Osteocyte (in vitro differentiated cells): Measurements from ENCODE around the gene GALNS. TPM values are rescaled to one million over a fixed set of nuclear protein-coding genes. Genes with fewer than 3 reads are reported as not detected.

Experiments
- DNase-seq: peaks from one replicate; pipeline ENCODE4 v3.0.0; 2021; ENCODE audit warnings: mixed read lengths; ENCODE audit not compliant: unreplicated experiment; ENCODE audit errors: extremely low spot score
- H3K27ac Mint-ChIP-seq: one replicate; pipeline ENCODE4 v1.8.0; 2021; ENCODE audit warnings: mild to moderate bottlenecking, mixed read lengths; ENCODE audit not compliant: unreplicated experiment
- H3K27me3 Mint-ChIP-seq: one replicate; pipeline ENCODE4 v1.8.0; 2021; ENCODE audit warnings: mixed read lengths; ENCODE audit not compliant: unreplicated experiment
- H3K36me3 Mint-ChIP-seq: one replicate; pipeline ENCODE4 v1.8.0; 2021; ENCODE audit warnings: mixed read lengths; ENCODE audit not compliant: unreplicated experiment
- H3K4me1 Mint-ChIP-seq: one replicate; pipeline ENCODE4 v1.8.0; 2021; ENCODE audit warnings: mixed read lengths; ENCODE audit not compliant: unreplicated experiment
- H3K4me3 Mint-ChIP-seq: one replicate; pipeline ENCODE4 v1.8.0; 2021; ENCODE audit warnings: mild to moderate bottlenecking, moderate library complexity, mixed read lengths; ENCODE audit not compliant: unreplicated experiment
- H3K9me3 Mint-ChIP-seq: one replicate; pipeline ENCODE4 v1.8.0; 2021; ENCODE audit warnings: mixed read lengths; ENCODE audit not compliant: unreplicated experiment
- total RNA-seq: library from RNA; stranded (reverse); gene quantifications from 2 replicates; pipeline ENCODE4 v1.2.1, GENCODE V29; 2021
- TF ChIP-seq, protein P1 (sequence below): fragments of 200-600 bp; sonication (generic); IDR thresholded peaks from 2 replicates; pipeline ENCODE4 v1.5.0; 2021; ENCODE audit warnings: antibody characterized with exemption, mild to moderate bottlenecking, moderate library complexity

GALNS gene
- total RNA-seq, 1 donor from 2014 or later = 47.0 TPM

DNA sequence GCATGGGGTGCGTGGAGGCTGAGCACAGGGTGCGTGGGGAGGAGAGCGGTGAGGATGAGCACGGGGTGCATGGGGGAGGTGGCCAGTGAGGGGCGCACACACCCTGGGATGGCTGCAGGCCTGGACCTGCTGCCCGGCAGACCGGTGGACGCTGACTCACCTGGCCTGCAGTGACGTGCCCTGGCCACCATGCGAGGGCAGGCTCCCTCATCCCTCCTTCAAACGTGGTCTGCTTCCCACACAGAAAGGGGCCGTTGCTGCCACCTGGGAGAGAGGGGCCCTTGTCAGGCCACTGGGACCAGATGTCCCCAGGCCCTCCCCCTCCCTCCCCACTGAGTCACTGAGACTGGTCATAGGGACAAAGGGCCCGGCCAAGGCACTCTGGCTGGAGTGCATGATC, 24.9 kb downstream of the GALNS start:
- no peak overlapping the region for H3K4me3 Mint-ChIP-seq
- H3K27ac Mint-ChIP-seq = no peak overlapping the region
- TF ChIP-seq, protein P1, sequence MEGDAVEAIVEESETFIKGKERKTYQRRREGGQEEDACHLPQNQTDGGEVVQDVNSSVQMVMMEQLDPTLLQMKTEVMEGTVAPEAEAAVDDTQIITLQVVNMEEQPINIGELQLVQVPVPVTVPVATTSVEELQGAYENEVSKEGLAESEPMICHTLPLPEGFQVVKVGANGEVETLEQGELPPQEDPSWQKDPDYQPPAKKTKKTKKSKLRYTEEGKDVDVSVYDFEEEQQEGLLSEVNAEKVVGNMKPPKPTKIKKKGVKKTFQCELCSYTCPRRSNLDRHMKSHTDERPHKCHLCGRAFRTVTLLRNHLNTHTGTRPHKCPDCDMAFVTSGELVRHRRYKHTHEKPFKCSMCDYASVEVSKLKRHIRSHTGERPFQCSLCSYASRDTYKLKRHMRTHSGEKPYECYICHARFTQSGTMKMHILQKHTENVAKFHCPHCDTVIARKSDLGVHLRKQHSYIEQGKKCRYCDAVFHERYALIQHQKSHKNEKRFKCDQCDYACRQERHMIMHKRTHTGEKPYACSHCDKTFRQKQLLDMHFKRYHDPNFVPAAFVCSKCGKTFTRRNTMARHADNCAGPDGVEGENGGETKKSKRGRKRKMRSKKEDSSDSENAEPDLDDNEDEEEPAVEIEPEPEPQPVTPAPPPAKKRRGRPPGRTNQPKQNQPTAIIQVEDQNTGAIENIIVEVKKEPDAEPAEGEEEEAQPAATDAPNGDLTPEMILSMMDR = no peak
- H3K27me3 Mint-ChIP-seq = no peaks in the 10 kb centered on the region
- no peaks in the 10 kb centered on the region for H3K9me3 Mint-ChIP-seq
- no peaks in the 10 kb centered on the region for H3K4me1 Mint-ChIP-seq
- no peak for DNase-seq
- H3K36me3 Mint-ChIP-seq = peaks cover 2% of the 10 kb centered on the region

DNA sequence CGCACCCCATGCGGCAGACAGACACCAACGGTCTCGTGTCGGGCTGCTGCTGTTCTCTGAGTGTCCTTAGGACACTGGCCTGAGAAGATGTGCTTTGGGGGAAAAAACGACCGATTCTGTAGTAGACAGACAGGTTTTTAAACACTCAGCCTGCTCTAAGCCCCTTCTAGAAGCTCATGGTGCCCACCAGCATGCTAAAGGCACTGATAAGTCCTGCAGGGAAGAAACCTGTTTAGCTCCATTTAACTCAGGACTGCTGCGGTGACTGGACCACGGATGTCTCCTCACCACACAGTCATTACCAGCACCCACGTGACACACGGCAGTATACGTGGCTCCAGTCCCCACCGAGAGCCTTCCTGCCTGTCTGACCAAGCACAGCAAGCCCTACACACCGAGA, 26.0 kb downstream of the GALNS start:
- Mint-ChIP-seq H3K4me3 (no peak overlapping the region), H3K27ac (no peak overlapping the region), H3K36me3 (peaks cover 2% of the 10 kb centered on the region), H3K4me1 (no peaks in the 10 kb centered on the region), H3K9me3 (no peaks in the 10 kb centered on the region), H3K27me3 (no peaks in the 10 kb centered on the region)
- DNase-seq = no peak
- TF ChIP-seq, protein P1 = no peak

DNA sequence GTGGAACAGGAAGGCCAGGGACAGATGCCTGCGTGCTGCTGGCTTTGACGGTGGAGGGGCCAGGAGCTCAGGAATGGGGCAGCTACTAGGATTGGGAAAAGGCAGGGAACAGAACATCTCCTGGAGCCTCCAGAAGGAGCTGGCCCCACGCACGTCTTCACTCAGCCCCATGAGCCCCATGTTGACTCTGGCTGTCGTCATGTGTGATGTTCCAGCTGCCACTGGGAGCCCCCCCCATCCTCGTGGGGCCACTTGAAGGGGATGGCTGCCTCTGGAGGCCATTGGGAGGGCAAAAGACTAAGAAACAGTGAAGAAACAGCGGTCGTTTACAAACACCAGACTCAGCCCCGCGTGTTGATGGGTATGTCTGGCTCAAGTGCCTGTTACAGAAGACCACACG, 26.5 kb downstream of the GALNS start:
- H3K27ac Mint-ChIP-seq = no peak overlapping the region
- H3K4me1 Mint-ChIP-seq = no peaks in the 10 kb centered on the region
- no peaks in the 10 kb centered on the region for H3K9me3 Mint-ChIP-seq
- TF ChIP-seq, protein P1 = no peak
- H3K4me3 Mint-ChIP-seq = no peak overlapping the region
- no peaks in the 10 kb centered on the region for H3K27me3 Mint-ChIP-seq
- H3K36me3 Mint-ChIP-seq = peaks cover 2% of the 10 kb centered on the region
- DNase-seq = no peak

DNA sequence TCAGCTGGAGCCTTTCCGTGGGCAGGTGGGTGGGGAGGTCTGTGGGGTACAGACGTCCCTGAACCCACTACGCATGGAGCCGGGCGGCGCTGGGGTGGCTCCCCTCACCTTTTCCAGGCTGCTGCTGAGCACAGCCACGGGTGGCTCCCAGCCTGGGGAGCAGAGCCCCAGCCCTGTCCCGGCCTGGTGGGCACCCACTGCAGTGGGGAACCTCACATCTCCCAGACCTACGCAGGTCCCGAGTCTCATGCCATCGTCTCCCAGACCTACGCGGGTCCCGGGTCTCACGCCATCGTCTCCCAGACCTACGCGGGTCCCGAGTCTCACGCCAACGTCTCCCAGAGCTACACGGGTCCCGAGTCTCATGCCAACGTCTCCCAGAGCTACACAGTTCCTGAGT, 28.0 kb downstream of the GALNS start:
- H3K27me3 Mint-ChIP-seq = no peaks in the 10 kb centered on the region
- DNase-seq = no peak
- H3K4me1 Mint-ChIP-seq = no peaks in the 10 kb centered on the region
- no peak overlapping the region for H3K27ac Mint-ChIP-seq
- TF ChIP-seq, protein P1 = no peak
- no peaks in the 10 kb centered on the region for H3K36me3 Mint-ChIP-seq
- H3K9me3 Mint-ChIP-seq = no peaks in the 10 kb centered on the region
- no peak overlapping the region for H3K4me3 Mint-ChIP-seq

DNA sequence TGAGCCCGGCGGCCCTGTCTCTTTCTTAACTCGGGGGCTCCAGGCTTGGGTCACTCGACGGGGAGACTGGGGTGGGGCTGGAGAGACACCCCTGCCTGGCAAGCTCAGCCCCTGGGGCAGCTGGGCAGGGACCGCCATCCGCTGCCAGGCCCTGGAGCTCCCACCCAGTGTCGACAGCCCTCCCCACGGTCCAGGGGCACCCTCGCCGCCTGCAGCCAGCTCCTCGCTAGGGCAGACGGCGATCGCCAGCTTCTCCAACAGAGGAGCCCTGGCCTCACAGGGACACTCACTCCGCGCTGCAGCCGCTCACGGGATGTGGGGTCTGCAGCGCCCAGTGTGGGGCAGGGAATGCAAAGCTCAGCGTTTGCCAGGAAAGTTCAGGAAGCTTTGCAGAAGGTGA, 29.0 kb downstream of the GALNS start:
- Mint-ChIP-seq H3K4me1 (no peaks in the 10 kb centered on the region), H3K4me3 (no peak overlapping the region)

More for the DNA sequence above, 29.0 kb downstream of the GALNS start:
- DNase-seq = no peak
- Mint-ChIP-seq H3K9me3 (no peaks in the 10 kb centered on the region), H3K27ac (no peak overlapping the region), H3K27me3 (no peaks in the 10 kb centered on the region), H3K36me3 (peaks cover 2% of the 10 kb centered on the region)
- TF ChIP-seq, protein P1 = no peak
